NT2/D1 (cell line): ENCODE results near the gene PGBD5.

Experiments used
- SUZ12 ChIP-seq: IDR thresholded peaks from 2 replicates; pipeline ENCODE4 v1.6.1; 2011; ENCODE audit not compliant: insufficient read length, insufficient read depth; ENCODE audit errors: extremely low read depth
- YY1 ChIP-seq: IDR thresholded peaks from 2 replicates; pipeline ENCODE4 v1.6.1; 2011; ENCODE audit not compliant: insufficient read length, insufficient read depth

DNA sequence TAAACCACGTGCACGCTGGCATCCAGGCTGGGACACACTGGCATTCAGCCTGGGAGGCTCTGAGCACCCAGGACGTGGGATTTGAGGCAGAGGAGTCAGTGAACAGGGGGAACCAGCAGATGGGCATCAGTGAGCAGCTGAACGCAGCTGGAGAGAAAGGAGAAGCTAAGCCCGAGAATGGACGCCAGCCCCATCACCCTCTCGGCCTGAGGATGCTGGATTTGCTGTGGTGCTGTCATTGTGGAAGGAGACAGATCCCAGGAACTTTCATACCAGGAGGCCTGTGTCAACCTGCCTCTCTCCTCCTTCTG is 132.8 kb downstream of the PGBD5 start:
- no peak for TF ChIP-seq YY1
- TF ChIP-seq SUZ12, result no peak
